ENCODE measurements around the gene WWOX. TPM values are rescaled to one million over a fixed set of nuclear protein-coding genes. Genes with fewer than 3 reads are reported as not detected.

WWOX gene
- total and polyA plus RNA-seq, 2 of the 13 experiments (the other 11 are each of a cell fraction or from before 2014, with no cell fraction given) = 9.1 to 37.4 TPM

GRCh38 chr16:78770353-78771091, 671.1 kb downstream of the WWOX start (continued):
- no peak for TF ChIP-seq HMGXB3 (CRISPR knock-in tag; IDR thresholded peaks at IDR 0.05; ENCODE audit: borderline replicate concordance)
- no peak for TF ChIP-seq FOXP1 (IDR thresholded peaks at IDR 0.05)
- TF ChIP-seq FOXP1 (CRISPR knock-in tag; IDR thresholded peaks at IDR 0.05) = 0 out of 2 replicates have a peak, but pooled peaks have one; percentile 15
- no peak for TF ChIP-seq SRF (IDR thresholded peaks at IDR 0.05; ENCODE audit: low read depth, low read length)
- TF ChIP-seq TRIM24 (CRISPR knock-in tag; IDR thresholded peaks at IDR 0.05) = no peak
- no peak for TF ChIP-seq ESRRA (CRISPR knock-in tag; IDR thresholded peaks at IDR 0.05; ENCODE audit: low read depth)
- peak; percentile 87; the same call in 1 of the 2 replicates for TF ChIP-seq CBX5 (CRISPR knock-in tag; IDR thresholded peaks at IDR 0.05; ENCODE audit: borderline replicate concordance)
- no peak for TF ChIP-seq FOSL1 (CRISPR knock-in tag; IDR thresholded peaks at IDR 0.05; ENCODE audit: borderline replicate concordance)
- peak; percentile 43; the same call in 1 of the 2 replicates for TF ChIP-seq SMAD3 (CRISPR knock-in tag; IDR thresholded peaks at IDR 0.05)
- peak; percentile 39; the same call in 1 of the 2 replicates for TF ChIP-seq ZFY (CRISPR knock-in tag; IDR thresholded peaks at IDR 0.05)
- no peak for TF ChIP-seq IKZF1 (IDR thresholded peaks at IDR 0.05)
- TF ChIP-seq JUN (CRISPR knock-in tag; IDR thresholded peaks at IDR 0.05) = no peak
- no peak; the same call in 1 of the 2 replicates for TF ChIP-seq ZNF747 (CRISPR knock-in tag; IDR thresholded peaks at IDR 0.05; ENCODE audit: borderline replicate concordance)
- TF ChIP-seq ZNF484 (CRISPR knock-in tag; IDR thresholded peaks at IDR 0.05; ENCODE audit: borderline replicate concordance, low read depth) = no peak
- peak; percentile 23; the same call in 1 of the 2 replicates for TF ChIP-seq DRAP1 (CRISPR knock-in tag; IDR thresholded peaks at IDR 0.05)
- no peak for TF ChIP-seq HOXA7 (CRISPR knock-in tag; IDR thresholded peaks at IDR 0.05)
- peak; percentile 82 for TF ChIP-seq SMC3 (IDR thresholded peaks at IDR 0.05; ENCODE audit: low read length)
- TF ChIP-seq HHEX (CRISPR knock-in tag; IDR thresholded peaks at IDR 0.05) = no peak
- TF ChIP-seq ZNF383 (CRISPR knock-in tag; IDR thresholded peaks at IDR 0.05; ENCODE audit: borderline replicate concordance) = no peak
- no peak for TF ChIP-seq ZNF138 (CRISPR knock-in tag; IDR thresholded peaks at IDR 0.05; ENCODE audit: low read depth)
- no peak for TF ChIP-seq ZNF616 (CRISPR knock-in tag; IDR thresholded peaks at IDR 0.05; ENCODE audit: low read depth)
- no peak for TF ChIP-seq SKI (IDR thresholded peaks at IDR 0.05; ENCODE audit: partially characterized antibody)
- no peak for TF ChIP-seq NR0B2 (CRISPR knock-in tag; IDR thresholded peaks at IDR 0.05)
- TF ChIP-seq CREB3 (CRISPR knock-in tag; IDR thresholded peaks at IDR 0.05) = no peak
- TF ChIP-seq CHD4 (IDR thresholded peaks at IDR 0.05; ENCODE audit: borderline replicate concordance, low read length) = 0 out of 2 replicates have a peak, but pooled peaks have one; percentile 45
- 0 out of 2 replicates have a peak, but pooled peaks have one; percentile 28 for TF ChIP-seq PHF8 (CRISPR knock-in tag; IDR thresholded peaks at IDR 0.05)
- no peak for TF ChIP-seq ZNF776 (CRISPR knock-in tag; IDR thresholded peaks at IDR 0.05)
